NCI-H2107 treated with DMSO at 0.1 percent for 48 hours (cell line): ENCODE measurements around the gene WTAP.
A peak's percentile ranks its signal among the peaks of the same experiment; 100 is the strongest.
"Not testable (repeated sequence)": the region's sequence is repeated elsewhere in the genome, so short reads cannot be mapped to it uniquely, and the experiment has no call there.

Source experiments
- DNase-seq: peaks from one replicate; lab custom pipeline; 2025; ENCODE audit not compliant: unreplicated experiment; lab: John Stamatoyannopoulos, UW

The WTAP gene

GRCh38 chr6:159761129-159761872, 34.0 kb downstream of the WTAP start:
- DNase-seq = no peak

DNA sequence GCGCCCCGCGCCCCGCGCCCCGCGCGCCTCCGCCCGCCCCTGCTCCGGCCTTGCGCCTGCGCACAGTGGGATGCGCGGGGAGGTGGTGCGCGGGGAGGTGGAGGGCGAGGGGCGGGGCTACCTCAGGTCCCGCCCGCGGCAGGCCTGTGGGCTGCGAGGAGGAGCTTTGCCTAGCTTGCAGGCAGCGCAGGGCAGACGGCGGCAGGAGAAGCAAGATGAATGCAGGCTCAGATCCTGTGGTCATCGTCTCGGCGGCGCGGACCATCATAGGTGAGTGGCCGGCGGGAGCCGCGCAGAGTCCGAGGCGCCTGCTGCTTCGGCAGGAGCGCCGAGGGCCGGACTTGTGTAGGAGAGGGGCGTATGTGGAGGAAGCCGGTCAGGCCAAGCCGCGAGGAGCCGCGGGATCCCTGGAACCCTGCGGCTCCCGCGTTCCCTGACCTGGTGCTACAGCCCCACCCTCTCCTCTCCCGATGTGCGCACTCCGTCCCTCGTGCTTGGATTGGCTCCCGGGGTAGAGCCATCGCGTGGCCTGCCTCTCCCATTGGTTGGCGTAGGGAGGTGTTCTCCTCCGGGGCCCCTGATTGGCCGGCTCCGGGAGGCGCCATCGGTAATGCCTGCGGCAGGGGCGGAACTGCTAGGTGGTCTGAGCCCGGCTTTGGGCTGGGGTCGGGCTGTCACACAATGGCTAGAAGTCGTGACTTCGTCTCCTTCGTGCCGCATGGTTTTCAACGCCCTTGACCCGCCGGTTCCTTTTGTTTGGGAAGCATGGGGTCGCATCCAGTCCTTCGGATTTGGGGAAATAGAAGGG, 34.8 kb downstream of the WTAP start, which contains the start of gene ACAT2:
ACAT2 (plus strand) TSS at position 173 of the 808 bp plus-strand sequence; CDS start at position 216, 43 bp downstream.
- peak; percentile 84 for DNase-seq

DNA sequence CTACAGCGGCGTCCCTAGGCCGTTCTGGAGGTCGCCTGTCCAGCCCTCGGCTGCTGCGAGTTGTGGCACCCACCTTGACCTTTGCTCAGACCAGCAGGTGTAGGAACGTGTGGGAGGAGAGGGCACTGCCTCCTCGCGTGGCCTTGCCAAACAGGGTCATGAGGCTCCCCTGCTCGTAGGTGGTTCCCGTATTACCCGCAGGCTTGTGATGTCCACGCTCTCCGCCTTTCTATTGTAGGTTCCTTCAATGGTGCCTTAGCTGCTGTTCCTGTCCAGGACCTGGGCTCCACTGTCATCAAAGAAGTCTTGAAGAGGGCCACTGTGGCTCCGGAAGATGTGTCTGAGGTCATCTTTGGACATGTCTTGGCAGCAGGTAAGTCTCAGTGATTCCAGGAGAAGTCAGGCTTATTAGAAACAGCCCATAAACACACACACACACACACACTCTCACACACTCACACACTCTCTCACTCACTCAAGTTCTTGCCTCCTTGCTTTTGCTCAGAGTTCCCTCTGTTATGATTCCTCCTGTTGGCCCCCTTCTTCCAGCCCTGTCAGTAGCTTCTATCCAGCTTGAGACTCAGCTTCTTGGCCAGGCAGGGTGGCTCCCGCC, 35.5 kb downstream of the WTAP start:
- DNase-seq = no peak

DNA sequence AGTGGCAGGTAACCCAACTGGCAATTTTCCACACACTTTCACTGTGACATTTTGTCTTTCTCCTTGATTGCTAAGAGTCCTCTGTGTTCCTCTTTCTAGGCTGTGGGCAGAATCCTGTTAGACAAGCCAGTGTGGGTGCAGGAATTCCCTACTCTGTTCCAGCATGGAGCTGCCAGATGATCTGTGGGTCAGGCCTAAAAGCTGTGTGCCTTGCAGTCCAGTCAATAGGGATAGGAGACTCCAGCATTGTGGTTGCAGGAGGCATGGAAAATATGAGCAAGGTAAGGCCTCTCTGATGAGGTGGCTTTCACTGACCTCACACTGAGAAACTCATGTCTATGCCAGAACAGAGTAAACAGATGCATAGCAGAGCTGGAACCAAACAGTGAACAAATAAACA, 39.6 kb downstream of the WTAP start:
- DNase-seq = no peak

DNA sequence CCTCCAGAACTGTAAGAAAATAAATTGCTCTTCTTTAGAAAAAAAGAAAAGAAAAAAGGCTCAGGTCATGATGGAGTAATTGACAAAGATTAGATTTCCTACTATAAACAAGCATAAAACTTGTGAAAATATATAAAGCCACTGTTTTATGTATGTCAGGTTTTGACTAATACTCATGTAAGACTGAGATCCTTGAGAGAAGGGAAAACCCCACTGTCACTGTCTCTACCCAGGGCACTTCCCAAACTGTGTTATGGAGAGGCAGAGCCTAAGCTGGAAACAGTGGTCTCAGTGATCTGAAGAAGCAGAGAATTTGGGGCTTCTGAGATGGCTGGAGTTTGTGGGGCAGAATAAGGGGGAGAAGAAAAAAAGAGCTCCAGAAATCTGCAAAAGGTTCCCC, 42.2 kb downstream of the WTAP start:
- no peak for DNase-seq

DNA sequence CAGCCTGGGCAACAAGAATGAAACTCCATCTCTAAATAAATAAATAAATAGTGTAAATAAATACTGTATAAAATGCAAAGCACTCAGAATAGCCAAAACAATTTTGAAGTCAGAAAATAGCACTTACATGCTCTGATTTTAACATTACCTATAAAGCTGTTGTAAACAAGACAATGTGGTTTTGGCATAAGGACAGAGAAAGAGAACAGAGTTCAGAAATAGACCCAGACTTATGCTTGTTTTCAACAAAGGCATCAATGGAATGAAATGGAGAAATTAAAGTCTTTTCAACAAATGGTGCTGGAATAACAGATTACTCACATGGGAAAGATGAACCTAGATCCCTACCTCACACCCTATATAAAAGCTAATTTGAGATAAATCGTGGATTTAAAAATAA, 44.9 kb downstream of the WTAP start:
- DNase-seq = no peak

DNA sequence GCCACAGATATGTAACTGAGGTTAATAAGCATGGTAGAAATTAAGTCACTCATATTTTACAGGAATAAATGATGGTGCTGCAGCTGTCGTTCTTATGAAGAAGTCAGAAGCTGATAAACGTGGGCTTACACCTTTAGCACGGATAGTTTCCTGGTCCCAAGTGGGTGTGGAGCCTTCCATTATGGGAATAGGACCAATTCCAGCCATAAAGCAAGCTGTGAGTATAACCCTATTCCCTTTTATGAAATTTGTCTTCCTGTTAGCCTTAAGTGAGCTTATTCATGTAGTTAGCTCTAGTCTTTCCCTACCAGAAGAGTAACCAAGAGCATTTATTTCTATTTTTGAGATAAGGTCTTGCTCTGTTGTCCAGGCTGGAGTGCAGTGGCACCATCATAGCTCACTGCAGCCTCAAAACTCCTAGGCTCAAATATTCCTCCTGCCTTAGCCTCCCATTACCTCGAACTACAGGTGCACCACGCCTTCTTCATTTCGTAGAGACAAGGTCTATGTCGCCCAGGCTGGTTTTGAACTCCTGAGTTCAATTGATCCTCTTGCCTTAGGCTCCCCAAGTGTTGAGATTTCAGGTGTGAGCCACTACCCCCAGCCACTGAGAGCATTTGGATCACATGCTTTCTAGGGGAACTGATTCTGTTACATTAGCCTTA, 50.1 kb downstream of the WTAP start:
- no peak for DNase-seq

- no peak for DNase-seq
Measured at GRCh38 chr6:159778131-159778530, 50.8 kb downstream of the WTAP start.

- no peak for DNase-seq
Measured at GRCh38 chr6:159778542-159779103, 51.3 kb downstream of the WTAP start.

GRCh38 chr6:159788276-159788675, 61.0 kb downstream of the WTAP start:
- DNase-seq = no peak

DNA sequence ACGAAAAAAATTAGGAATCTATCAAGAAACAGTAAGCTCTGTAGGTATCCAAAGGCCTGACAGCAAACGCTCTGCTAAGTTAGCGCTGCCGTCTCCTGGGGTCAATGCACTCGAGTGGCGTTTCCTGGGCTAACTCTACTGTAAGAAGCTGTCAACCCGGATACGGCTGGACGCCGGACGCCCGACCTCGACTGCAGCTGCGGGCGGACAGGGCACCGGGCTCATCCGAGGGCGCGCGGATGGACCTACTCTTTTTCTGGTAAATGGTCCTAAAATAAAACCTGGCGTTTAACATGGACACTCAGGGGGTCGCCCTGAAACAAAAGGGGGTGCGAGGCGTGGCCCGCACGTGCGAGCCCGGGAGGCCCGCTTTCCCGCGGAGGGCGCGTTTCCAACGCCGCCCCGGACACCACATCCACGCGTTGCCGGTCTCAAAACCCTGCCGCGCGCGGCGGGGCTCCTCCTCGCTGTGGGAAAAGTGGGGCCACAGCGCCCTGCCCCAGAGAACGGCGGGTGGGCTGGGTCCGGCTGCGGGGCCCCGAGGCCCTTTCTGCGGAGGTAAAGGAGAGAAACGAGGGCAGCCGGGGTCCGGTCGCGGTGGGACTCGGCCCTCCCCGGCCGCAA, 61.6 kb downstream of the WTAP start:
- DNase-seq = no peak

DNA sequence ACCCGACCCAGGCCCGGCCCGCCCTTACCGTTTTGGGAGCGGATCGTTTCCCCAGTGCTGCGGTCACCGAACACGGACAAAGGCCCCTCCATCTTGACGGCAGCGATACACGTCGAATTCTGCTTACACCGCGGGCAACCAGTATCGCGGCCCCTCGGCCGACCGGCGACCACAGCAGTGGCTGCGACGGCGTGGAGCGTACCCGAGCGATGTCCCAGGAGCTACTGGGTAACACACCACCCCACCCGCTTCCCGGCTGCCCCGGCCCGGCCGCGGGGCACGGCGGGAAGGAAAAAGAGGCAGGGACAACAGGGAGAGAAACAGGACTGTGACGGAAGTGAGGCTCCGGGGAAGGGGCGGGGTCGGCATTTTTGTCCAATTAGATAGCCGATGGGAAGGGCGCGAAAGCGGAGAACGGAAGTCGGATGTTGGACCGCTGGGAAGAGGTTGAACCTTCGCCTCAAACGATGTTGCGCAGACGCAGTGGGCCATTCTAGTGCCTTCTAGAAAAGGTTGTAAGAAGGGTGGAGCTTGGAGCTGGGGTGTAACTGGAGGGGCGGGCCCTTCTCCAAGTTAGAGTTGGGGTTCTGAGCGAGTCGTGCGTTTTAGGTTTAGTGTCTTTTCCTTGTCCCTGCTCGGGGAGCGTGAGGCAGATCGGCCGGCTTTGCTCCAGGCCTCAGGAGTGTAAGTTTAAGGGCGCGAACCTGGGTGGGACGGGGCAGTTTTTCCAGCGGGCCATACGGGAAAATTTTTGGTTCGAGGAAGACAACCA, 62.3 kb downstream of the WTAP start, which contains the start of gene TCP1:
TCP1 (minus strand) TSS at position 226 of the 772 bp plus-strand sequence; CDS start at position 92, 134 bp downstream.
- peak; percentile 99 for DNase-seq

DNA sequence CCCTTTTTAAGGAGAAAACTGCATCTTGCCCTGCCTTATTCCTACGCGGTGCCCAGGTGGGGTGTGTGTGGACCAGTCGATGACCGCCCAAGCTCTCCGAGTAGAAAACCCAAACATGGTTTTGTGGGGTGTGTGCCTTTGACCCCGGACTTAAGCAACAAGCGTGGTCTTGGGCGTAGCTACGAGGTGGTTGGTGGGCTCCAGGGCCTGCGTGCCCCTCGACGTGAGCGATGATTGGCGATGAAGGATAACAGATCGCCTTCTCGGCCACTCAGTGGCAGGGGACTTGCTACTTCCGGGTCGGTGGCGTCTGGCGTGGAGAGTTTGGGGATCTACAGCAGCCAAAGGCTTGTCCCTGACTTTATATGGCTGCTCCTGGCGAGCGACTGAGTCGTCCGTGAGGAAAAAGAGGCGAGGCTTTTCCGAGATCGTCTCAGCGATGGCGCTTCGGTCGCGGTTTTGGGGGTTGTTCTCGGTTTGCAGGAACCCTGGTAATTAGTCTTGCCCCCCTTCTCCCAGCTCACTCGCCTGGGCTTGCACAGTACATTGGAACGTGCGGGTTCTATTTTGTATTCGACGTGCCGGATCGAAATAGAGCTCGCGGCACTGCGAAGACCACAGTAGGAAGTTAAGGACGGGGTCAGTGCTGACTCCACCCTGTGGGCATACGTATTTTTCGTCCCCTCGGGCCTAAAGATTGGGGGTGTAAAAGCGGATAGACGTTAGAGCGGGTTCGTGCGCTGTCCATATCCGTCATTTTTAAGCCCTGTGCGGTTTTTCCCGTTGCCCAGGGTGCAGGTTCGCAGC, 63.0 kb downstream of the WTAP start, which contains the start of gene MRPL18:
MRPL18 (plus strand) TSS at position 319 of the 807 bp plus-strand sequence; CDS start at position 440, 121 bp downstream.
- DNase-seq = peak; percentile 90

- no peak for DNase-seq
Measured at GRCh38 chr6:159790956-159791598, 63.8 kb downstream of the WTAP start.

DNA sequence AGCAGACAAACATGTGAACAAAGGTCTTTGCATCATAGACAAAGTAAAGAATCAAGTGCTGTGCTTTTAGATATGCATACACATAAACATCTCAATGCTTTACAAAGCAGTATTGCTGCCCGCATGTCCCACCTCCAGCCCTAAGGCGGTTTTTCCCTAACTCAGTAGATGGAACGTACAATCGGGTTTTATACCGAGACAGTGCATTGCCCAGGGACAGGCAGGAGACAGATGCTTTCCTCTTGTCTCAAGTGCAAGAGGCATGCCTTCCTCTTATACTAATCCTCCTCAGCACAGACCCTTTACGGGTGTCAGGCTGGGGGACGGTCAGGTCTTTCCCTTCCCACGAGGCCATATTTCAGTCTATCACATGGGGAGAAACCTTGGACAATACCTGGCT, 67.7 kb downstream of the WTAP start:
- DNase-seq = not testable (repeated sequence)

GRCh38 chr6:159797554-159797953, 70.2 kb downstream of the WTAP start:
- DNase-seq = no peak

DNA sequence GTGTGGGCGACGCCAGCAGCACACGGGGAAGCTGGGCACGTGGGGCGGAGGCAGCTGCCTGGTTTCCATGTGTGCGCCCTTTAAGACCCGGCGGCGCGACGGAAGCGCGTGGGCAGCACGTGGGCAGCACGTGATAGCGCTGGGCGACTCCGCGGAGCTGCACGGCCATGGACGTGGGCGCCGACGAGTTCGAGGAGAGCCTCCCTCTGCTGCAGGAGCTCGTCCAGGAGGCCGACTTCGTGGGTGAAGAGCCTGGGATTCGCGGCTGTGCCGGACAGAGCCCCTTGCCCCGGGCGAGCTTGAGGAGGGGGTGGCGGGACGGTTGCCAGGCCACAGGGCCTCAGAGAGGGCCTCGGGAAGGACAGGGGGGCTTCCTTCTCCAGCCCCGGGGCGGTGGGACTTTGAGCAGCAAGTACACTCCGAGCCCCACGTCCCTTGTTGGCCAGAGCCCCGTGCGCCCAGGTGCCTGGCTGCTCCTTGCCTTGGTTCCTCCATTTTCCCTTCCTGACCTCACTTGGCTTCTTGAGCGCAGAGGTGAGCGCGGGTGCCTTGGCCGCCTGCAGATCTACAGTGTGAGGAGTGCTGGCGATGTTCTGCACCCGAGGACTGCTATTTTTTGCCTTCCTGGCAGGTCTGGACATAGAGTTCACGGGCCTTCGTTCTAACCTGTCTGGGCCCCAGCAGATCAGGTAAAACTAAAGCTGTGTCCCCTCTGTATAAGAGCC, 73.0 kb downstream of the WTAP start, which contains the start of gene PNLDC1:
PNLDC1 (plus strand) TSS at position 136 of the 725 bp plus-strand sequence; CDS start at position 168, 32 bp downstream.
- DNase-seq = no peak
